A673 (cell line): ENCODE data around the gene SEZ6L2. TPM values are rescaled to one million over a fixed set of nuclear protein-coding genes. Genes with fewer than 3 reads are reported as not detected.
"Not testable (repeated sequence)": the region's sequence is repeated elsewhere in the genome, so short reads cannot be mapped to it uniquely, and the experiment has no call there.

Source experiments
- BruUV-seq: library from RNA; stranded (reverse); fragments of 400-500 nt; replicated peaks from 2 replicates; lab custom pipeline; 2021; lab: Mats Ljungman, UMichigan
- CTCF ChIA-PET: fragments of 300-600 bp; sonication (Branson Sonifier 250); formaldehyde crosslinking; loops from one replicate; lab custom pipeline; 2022; ENCODE audit warnings: antibody characterized with exemption; lab: Charles Lee
- POLR2A ChIA-PET: fragments of 300-600 bp; sonication (Branson Sonifier 250); formaldehyde crosslinking; loops from one replicate; lab custom pipeline; 2022; ENCODE audit warnings: antibody characterized with exemption; ENCODE audit not compliant: low non-redundant PET; lab: Charles Lee
- DNase-seq: peaks from one replicate; pipeline ENCODE4 v3.0.0-alpha.2; 2015; ENCODE audit warnings: low spot score
- H3K27ac ChIP-seq: fragments of 200-600 bp; sonication (generic); 2 replicates; pipeline ENCODE4 v1.5.1; 2016; ENCODE audit warnings: mixed run types, low read depth, mild to moderate bottlenecking, mixed read lengths, antibody characterized with exemption, low read length; ENCODE audit not compliant: poor library complexity, severe bottlenecking
- H3K27me3 ChIP-seq: fragments of 200-600 bp; sonication (generic); replicated peaks from 2 replicates; pipeline ENCODE4 v1.6.1; 2017; ENCODE audit warnings: mixed run types, low read depth, mild to moderate bottlenecking, mixed read lengths, antibody characterized with exemption, low read length; ENCODE audit not compliant: insufficient read depth, poor library complexity
- H3K36me3 ChIP-seq: fragments of 200-600 bp; sonication (generic); 2 replicates; pipeline ENCODE4 v1.6.1; 2016; ENCODE audit warnings: mixed run types, mild to moderate bottlenecking, mixed read lengths, antibody characterized with exemption, low read length; ENCODE audit not compliant: insufficient read depth, poor library complexity, severe bottlenecking
- H3K4me1 ChIP-seq: fragments of 200-600 bp; sonication (generic); 2 replicates; pipeline ENCODE4 v1.6.1; 2017; ENCODE audit warnings: mixed run types, mild to moderate bottlenecking, mixed read lengths, antibody characterized with exemption, low read length; ENCODE audit not compliant: insufficient read depth, poor library complexity, severe bottlenecking
- H3K4me3 ChIP-seq: fragments of 200-600 bp; sonication (generic); 2 replicates; pipeline ENCODE4 v1.5.1; 2016; ENCODE audit warnings: low read depth, mixed run types, mild to moderate bottlenecking, mixed read lengths, low read length; ENCODE audit not compliant: poor library complexity, severe bottlenecking
- H3K9me3 ChIP-seq: fragments of 200-600 bp; sonication (generic); 2 replicates; pipeline ENCODE4 v1.6.1; 2016; ENCODE audit warnings: mixed run types, low read depth, mild to moderate bottlenecking, mixed read lengths, antibody characterized with exemption, low read length; ENCODE audit not compliant: poor library complexity, severe bottlenecking
- EZH2 ChIP-seq: fragments of 200-600 bp; sonication (generic); IDR thresholded peaks from 2 replicates; pipeline ENCODE4 v1.6.1; 2017; ENCODE audit warnings: borderline replicate concordance, low read depth, mild to moderate bottlenecking, mixed read lengths, antibody characterized with exemption, low read length; ENCODE audit not compliant: poor library complexity, severe bottlenecking
- intact Hi-C: fragments of 100-400 bp; cut with micrococcal nuclease; formaldehyde crosslinking; loops from one replicate; pipeline ENCODE4 v1.10.0; 2022; ENCODE audit not compliant: unreplicated experiment
- total RNA-seq: library from RNA; stranded (reverse); gene quantifications from 2 replicates; pipeline ENCODE4 v1.2.3, GENCODE V29; 2021
- TF ChIP-seq, protein P1 (sequence below): fragments of 300-800, 200-600 bp; sonication (generic); conservative IDR thresholded peaks from 2 replicates; pipeline ENCODE4 v1.5.1; 2017; ENCODE audit warnings: low read depth, mild to moderate bottlenecking, antibody characterized with exemption, low read length, moderate library complexity, mixed read lengths

The SEZ6L2 gene
- total RNA-seq, 1 experiment from 2014 or later, result 7.0 TPM

DNA sequence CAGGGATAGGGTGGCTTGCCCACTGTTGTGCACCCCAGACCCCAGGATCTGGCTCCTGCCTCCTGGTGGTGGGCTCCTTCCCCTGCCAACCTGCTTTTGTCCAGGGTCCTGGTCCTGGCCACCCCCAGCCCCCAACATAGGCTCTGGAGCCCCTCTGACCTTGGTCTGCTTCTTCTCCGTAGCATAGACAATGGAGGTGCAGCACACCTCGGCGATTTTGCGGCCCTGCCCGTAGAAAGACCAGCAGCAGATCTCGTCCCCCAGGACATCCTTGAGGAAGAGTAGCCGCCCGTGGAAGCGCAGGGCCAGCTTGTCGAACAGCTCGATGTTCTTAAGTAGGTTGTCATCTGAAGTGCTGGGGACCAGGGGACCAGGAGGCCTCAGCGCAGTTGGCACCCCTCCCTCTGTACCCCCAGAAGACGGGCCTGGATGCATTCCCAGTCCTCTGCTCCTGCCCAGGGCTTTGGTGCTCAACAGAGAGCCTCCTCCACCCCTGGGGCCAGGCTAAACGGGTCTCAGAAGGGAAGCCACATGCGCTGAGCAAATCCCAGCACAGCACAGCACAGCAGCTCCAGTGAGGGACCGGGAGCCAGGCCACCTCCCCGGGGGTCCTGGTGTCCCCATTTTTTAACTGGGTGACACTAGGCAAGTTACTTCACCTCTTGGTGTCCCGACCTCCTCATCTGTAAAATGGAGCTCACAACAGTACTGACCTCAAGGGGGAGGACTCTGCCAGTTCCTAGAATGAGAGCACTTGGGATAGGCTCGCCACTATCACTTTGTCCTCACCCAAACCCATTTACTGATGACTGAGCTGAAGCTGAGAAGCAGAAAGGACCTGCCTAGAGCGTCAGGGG lies 11.7 kb upstream of the SEZ6L2 start:
- Histone ChIP-seq H3K4me1 (no peaks in the 10 kb centered on the region), H3K9me3 (no peaks in the 10 kb centered on the region), H3K27ac (no peak overlapping the region), H3K4me3 (no peak overlapping the region), H3K27me3 (no peaks in the 10 kb centered on the region), H3K36me3 (no peaks in the 10 kb centered on the region)
- intact Hi-C loops, result no loop called here
- TF ChIP-seq, protein P1, sequence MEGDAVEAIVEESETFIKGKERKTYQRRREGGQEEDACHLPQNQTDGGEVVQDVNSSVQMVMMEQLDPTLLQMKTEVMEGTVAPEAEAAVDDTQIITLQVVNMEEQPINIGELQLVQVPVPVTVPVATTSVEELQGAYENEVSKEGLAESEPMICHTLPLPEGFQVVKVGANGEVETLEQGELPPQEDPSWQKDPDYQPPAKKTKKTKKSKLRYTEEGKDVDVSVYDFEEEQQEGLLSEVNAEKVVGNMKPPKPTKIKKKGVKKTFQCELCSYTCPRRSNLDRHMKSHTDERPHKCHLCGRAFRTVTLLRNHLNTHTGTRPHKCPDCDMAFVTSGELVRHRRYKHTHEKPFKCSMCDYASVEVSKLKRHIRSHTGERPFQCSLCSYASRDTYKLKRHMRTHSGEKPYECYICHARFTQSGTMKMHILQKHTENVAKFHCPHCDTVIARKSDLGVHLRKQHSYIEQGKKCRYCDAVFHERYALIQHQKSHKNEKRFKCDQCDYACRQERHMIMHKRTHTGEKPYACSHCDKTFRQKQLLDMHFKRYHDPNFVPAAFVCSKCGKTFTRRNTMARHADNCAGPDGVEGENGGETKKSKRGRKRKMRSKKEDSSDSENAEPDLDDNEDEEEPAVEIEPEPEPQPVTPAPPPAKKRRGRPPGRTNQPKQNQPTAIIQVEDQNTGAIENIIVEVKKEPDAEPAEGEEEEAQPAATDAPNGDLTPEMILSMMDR, result no peak
- no peak for TF ChIP-seq EZH2
- DNase-seq, result no peak
- CTCF ChIA-PET, result no interaction called here
- BruUV-seq, result no TSS peak
- POLR2A ChIA-PET, result no interaction called here

GRCh38 chr16:29909851-29910250 lies 10.5 kb upstream of the SEZ6L2 start:
- H3K27ac ChIP-seq, H3K4me1 ChIP-seq, intact Hi-C loops, H3K27me3 ChIP-seq, DNase-seq, H3K4me3 ChIP-seq, H3K36me3 ChIP-seq, H3K9me3 ChIP-seq, BruUV-seq, POLR2A ChIA-PET: not testable (repeated sequence)
- CTCF ChIA-PET, result interaction anchor here (0.7 kb wide), 1 partner anchor 32 kb away, joined by 9 read pairs; no protein-coding TSS in a partner anchor

DNA sequence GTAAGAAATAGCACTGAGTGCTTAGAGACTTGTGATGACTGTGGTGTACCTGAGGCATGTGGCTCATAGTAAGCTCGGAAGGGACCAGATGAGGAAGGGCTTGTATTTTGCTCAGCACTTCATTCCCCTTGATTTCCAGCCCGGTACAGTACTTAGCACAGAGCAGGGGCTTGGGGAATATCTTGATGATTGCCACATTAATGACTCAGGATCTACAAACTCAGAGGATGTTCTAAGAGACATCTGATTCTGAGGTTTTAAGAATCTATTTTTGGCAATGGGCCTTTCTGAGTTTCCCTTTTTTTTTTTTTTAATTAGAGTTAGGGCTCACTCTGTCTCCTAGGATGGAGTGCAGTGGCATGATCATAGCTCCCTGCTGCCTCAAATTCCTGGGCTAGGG lies 10.0 kb upstream of the SEZ6L2 start:
- Histone ChIP-seq H3K4me1 (no peaks in the 10 kb centered on the region), H3K36me3 (no peaks in the 10 kb centered on the region), H3K27ac (no peak overlapping the region), H3K4me3 (no peak overlapping the region), H3K27me3 (no peaks in the 10 kb centered on the region), H3K9me3 (no peaks in the 10 kb centered on the region)
- intact Hi-C loops, result no loop called here
- ChIA-PET CTCF (no interaction called here), POLR2A (no interaction called here)
- TF ChIP-seq EZH2, result no peak
- TF ChIP-seq, protein P1, result no peak
- no peak for DNase-seq
- BruUV-seq, result no TSS peak

GRCh38 chr16:29908719-29909220 lies 9.4 kb upstream of the SEZ6L2 start:
- Histone ChIP-seq H3K27me3 (no peaks in the 10 kb centered on the region), H3K4me3 (no peak overlapping the region), H3K9me3 (no peaks in the 10 kb centered on the region), H3K36me3 (no peaks in the 10 kb centered on the region), H3K4me1 (no peaks in the 10 kb centered on the region), H3K27ac (no peak overlapping the region)
- POLR2A ChIA-PET, result no interaction called here
- intact Hi-C loops, result no loop called here
- TF ChIP-seq, protein P1, result no peak
- no peak for TF ChIP-seq EZH2
- no TSS peak for BruUV-seq
- CTCF ChIA-PET, result no interaction called here
- DNase-seq, result no peak
